Measurements from ENCODE around the gene ARSB.
"Not testable (repeated sequence)": the region's sequence is repeated elsewhere in the genome, so short reads cannot be mapped to it uniquely, and the experiment has no call there.

The ARSB gene

DNA sequence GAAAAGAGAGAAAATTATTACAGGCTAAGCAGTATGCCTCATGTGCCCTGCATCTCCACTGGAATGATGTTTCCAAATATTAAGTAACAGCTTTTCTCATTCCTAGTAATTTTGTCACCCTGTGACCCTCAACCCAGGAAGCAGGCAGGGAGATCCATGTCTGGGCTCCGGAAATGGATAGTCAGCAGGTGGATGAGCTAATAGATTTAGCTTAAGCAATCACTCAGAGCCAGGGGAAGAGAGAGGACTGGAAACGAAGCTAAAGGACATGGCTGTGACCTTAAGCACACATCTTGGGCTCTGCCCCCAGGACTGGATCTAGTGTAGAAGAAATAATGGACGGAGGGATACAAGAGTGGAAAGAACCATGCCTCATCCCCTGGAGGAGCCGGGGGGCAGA is 89.5 kb downstream of the ARSB start:
- no peak for DNase-seq

DNA sequence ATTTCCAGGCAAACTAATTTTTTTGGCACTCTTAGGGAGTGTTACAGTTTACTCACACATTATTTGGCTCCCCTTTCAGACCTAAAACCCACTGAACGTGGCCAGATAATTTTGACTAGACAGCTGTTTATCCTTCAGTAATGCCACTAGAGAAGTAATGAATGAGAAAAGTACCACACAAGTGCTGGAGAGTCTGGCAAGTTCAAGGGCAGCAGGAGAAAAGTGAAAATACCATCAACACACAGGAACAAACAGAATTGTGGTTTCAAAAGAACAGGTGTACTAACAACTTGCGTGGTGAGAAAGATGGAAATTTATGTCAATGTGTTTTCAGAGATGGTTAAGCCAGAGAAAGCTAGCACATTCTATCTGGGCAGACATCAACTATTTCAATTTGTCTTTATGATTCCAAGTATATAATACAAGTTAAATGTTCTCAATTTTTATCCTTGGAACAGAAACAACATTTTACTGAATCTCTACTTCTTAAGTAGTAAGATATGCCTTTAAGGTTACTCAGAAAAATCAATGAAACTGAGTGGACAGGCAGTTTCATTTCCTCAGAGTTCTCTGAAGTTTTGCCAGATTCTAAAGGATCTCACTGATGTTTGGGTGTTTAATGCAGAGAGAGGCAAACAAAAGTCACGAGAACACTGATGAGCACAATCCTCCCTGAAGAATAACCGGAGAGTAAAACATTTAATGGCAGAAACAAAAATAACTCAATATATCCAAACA is 91.0 kb downstream of the ARSB start:
- no peak for DNase-seq

DNA sequence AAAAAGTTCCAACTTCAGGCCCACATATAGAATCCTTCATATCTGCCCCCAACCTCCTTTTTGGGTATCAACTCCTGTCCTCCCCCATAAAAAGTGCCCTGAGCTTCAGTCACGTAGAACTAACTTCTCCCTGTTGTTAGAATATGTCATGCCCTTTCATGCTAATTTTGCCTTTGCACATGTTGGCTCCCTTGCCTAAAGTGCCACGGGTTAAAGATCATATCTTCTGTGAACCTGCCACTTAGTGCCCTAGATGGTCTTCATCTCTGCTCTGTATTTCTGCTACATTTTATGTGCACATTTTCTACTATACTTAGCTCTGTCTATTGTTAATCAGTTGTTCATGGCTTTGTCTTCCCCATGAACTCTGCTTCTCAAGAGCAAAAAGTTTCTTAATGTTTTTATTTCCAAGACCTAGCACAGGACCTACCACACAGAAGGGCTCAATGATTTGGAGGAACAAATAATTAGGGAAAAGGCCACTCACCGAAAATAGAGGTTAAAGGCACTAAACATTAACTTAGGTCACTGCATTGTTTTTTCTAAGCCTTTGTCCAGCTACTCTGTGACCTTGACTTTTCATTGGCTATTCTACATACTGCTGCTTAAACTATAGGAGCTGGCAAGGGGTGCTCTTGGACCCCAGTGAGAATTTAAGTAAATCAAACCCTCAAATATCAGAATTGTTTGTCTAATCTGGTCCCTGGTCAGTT is 94.3 kb downstream of the ARSB start:
- DNase-seq: no peak

DNA sequence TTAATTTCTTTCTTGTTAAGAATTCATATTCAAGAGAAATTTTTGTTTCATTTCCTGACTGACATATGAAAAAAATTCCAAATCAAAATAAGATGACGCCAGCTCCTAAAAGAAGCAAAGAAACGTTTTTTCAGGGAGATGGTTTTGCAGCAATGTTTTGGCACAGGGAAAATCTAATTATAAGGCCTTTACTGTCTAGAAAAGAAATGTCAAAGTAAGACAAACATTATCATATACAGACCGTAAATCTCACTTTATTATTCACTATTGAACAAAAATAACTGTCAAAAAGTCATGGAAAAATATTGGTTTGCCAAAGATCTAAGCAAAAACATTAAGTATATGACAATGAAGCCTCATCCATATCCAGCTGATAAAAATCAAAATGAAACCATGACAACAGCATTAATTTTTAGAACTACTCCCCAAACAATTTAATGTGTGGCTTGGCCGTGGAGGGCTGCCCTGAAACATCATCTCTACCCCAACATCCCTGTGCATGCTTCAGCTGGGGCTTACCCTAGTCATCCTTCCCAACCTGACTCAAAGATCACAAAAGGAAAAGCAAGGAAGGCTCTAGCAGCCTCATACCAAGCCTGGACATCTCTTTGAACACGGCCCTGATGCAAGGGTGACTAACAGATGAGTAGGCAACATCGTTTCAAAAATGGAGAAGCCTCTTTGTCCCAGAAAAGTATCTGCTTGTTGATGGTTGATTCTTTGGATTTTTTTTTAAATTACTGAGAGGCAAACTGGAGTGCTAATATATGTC is 95.6 kb downstream of the ARSB start:
- DNase-seq: no peak

DNA sequence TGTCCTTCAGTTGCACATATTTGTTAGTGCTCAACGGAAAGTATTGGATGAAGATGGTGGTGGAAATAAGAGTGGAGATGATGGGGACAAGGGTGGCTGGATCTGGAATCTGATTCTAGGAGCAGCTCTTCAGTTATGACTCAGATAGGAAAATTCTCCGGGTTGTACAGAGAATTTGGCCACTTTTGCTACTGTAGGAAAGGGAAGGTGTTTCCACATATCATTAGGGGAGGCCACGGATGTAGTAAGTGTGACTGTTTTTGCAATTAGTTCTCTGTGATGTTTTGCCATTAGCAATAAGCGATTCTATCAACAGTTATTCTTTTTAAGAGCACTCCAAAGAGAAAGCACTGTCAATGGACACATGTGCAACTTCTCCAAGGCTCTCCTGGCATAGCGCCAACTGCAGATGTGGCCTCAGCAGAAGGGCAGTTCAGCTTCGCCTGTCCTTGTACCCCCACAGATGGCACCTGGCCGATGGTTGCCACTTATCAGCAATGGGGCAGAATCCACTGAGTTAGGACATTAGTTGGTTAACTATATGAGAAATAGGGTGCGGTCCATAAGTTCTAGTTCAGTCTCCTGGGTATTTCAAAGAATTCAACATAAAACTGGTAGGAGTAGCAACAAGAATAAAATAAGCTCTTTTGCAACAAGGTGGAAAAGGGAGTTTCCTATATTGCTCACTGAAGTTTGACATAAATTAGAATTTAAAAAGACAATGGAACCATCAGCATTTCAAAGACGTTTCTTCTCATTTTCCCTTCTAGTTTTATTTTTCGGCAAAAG is 96.3 kb downstream of the ARSB start:
- DNase-seq: no peak

DNA sequence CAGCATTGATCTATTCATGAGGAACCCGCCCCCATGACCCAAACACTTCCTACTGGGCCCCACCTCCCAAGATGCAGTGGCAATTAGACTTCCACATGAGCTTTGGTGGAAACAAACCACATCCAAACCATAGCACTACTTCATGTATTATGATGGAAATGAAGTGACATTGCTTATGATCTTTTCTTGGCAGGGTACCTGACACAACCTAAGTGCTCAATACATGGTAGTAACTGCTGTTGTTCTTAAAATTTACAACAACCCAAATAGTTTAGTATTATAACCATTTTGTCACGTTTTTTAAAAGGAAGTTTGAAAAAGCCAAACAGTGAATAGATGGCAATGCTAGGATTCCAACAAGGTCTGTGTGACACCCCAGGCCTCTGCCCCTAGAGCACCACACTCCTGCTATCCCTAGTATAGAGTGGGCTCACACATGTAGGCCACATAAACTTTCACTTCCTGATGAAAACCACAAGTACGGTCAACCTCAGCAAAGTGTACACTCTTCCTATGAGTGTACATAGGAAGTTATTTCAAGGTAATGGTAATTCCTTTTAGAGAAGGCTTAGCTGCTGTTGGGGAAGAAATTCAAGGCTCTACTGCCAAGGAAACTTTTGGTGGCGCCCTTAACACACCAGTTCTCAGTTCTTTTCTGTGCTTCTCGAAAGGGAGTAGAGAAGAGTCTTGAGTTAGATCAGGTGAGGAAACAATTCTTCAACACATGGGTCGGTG is 97.6 kb downstream of the ARSB start:
- DNase-seq: no peak

DNA sequence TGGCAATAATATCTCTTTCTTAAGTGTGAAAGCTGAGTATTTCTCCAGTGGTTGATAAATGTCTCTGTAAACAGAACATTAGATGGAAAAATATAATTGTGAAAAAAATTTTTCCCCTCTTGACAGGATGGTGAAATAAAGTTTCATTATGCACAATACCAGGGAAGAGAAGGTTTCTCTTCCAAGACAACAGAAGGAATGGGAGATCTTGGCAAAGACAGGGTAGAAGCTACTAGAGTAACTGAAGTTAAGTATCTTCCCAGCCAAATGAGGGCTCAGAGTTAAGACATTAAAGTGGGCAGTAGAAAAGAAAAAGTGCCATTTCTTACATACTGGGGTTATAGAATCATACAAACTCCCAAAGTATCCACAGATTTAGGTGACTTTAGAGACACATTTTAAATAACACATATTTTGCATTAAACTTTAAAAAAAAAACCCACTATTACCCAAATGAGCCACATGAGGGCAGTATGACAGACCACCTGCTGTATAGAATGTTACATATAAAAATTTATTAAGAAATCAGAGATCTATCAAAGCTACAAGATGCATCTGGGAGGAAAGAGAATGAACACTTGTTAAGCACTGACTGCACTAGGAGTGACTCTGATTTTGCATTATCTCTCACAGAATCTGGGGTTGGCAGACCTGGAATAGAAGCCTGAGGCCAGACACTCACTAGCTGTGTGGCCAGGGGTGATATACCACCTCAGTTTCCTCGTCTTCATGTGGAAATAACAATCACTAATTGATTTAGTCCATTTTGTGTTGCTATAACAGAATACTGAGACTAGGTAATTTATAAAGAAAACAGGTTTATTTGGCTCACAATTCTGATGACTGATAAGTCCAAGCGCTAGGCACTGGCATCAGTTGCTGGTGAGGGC is 98.5 kb downstream of the ARSB start:
- DNase-seq: no peak

DNA sequence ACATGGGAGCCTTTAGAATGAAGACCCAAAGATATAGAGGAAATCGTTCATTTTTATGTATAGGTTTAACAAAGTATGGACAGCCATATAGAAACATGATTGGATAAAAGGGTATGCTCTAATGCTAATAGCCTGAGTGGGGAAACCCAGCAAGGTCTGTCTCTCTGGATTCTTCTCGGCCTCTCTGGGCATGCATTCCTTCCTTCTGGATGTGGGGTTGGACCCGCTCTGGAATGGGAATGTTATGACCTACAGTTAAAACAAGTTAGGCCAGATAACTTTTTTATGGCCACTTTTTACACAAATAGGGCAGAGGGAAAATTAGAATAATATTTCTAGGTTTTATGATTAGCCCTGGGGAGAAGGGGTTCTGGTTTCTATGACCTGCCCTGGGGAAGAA is 103.2 kb downstream of the ARSB start:
- DNase-seq: no peak

DNA sequence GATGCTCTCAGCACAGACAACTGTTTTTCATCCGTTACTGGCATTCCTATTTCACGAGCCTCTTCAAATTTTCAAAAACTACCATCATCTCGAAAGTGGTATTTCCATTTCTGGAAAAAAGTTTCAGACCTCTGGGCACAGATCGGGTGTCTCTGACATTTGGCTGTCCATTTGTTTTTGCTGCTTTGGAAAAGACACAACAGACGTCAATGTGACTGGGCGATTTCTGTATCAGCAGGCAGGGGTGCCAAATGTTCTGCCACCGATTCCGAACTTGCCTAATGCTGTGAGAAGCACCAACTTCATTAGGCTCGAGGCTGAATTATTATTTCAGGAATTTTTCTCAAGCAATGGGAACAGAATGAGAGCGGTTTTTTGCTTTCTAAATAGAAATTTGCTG is 105.6 kb downstream of the ARSB start:
- no peak for DNase-seq

DNA sequence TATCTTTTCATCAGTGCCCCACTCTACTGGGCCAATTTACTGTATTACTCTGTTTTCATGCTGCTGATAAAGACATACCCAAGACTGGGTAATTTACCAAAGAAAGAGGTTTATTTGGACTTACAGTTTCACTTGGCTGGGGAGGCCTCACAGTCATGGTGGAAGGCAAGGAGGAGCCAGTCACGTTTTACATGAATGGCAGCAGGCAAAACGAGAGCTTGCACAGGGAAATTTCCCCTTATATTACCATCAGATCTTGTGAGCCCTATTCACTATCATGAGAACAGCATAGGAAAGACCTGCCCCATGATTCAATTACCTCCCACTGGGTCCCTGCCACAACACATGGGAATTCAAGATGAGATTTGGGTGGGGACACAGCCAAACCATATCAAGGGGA is 119.0 kb downstream of the ARSB start:
- DNase-seq: not testable (repeated sequence)

DNA sequence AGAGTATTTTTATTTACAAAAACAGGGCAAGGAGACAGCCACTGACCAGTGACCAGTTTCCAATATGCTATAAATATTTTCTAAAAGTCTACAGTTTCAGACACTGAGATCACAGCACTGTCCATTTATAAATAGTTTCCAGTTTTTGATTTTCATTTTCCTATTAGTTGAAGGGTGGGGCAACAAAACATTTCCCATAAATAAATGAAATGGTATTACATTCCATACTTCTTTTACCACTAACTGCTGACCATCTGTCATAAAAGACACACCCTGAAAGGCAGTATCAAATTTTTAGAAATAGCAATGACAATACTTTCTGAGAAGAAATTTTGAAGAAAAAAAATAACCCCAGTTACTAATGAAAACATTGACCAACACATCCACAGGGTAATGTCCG is 126.7 kb downstream of the ARSB start:
- DNase-seq: no peak

DNA sequence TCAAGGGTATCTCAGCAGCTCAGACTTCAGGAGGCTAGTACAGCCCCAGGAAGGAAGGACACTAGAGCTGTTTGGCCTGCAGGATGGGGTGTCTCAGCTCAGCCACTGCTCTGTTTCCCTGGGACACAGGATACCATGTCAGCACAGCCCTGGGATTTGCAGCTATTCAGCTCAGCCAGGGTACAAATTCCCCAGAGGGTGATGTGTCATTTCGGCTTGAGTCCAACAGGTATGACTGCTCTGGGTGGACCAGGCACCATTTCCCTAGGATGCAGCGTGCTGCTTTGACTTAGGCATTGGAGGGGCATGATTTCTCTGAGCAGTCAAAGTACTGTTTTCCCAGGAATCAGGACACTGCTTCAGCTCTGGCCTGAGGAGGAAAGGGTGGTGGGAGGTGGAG is 130.1 kb downstream of the ARSB start:
- no peak for DNase-seq

DNA sequence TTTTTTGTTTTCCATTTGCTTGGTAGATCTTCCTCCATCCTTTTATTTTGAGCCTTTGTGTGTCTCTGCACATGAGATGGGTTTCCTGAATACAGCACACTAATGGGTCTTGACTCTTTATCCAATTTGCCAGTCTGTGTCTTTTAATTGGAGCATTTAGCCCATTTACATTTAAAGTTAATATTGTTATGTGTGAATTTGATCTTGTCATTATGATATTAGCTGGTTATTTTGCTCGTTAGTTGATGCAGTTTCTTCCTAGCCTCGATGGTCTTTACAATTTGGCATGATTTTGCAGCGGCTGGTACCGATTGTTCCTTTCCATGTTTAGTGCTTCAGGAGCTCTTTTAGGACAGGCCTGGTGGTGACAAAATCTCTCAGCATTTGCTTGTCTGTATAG is 133.2 kb downstream of the ARSB start:
- DNase-seq: not testable (repeated sequence)

DNA sequence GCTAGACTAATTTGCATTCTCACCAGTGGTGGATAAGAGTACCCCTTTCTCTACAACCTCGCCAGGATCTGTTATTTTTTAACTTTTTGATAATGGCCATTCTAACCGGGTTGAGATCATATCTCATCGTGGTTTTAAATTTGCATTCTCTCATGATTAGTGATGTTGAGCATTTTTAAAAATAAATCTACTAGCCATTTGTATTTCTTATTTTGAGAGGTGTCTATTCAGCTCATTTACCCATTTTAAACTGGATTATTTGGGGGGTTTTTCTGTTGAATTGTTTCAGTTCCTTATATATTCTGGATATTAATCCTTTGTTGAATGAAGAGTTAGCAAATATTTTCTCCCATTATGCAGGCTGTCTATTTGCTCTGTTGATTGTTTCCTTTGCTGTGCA is 139.6 kb downstream of the ARSB start:
- DNase-seq: no peak

DNA sequence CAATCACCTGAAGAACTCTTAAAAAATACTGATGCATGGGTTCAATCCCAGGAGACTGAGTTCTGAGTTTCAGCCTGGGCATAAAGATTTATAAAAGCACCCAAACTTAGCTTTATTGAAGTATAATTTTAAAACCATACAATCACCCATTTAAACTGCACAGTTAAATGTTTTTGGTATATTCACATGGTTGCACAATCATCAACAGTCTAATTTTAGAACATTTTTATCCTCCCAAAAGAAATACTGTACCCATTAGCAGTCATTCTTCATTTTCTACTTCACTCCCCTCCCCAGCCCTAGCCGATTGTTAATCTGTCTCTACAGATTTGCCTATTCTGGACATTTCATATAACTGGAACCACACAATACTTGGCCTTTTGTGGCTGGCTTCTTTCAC is 141.7 kb downstream of the ARSB start:
- DNase-seq: no peak

DNA sequence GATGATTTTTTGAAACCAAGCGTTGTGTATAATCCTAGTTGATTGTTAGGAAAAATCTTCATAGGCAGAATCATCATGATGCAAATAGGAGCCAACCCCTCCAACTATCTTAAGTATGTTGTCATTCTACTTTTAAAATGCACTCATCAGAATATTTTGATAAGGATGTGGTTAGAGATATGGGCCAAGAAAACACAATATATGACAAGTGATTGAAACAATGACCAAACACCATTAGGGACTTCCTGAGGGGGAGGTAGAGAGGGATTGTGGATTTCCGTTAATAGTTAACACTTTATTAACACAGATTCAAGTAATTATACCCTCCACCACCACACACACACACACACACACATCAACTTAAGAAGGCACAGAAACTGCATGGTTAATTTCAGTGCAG is 143.3 kb downstream of the ARSB start:
- no peak for DNase-seq

DNA sequence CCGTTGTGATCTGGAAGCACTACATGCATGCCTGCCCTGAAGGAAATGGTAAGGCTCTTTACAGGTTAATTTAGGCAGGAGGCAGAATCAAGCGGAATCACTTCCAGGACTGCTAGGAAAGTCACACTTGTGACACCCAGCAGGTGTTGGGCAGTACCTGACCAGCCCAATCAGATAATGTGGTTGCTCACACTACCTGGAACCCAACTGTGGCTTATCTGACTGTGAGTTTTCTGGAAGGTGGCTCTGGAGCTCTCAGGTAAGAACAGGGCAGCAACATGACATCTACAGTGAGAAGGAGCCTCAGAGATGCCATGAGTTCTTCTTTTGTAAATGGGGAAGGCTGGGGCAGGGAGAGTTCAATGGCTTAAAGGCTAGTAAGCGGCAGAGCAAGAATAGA is 146.4 kb downstream of the ARSB start:
- no peak for DNase-seq

DNA sequence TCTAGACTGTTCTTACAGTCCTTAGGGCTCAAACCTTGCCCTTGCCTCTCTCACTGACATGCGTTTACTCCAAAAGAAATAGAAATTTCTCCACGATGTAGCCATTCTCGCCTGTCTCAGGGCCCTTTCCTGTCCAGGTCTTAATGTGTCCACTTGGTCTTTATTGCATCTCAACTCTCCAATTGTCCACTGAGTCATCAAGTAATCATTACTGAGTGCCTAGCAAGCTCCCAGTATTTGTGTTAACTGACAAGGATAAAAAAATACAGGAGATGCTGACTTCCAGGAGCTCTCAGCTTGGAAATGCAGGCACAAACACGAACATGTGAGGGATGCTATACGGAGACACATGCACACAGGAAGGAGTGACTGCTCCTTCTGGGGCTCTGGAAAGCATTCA is 147.3 kb downstream of the ARSB start:
- no peak for DNase-seq

DNA sequence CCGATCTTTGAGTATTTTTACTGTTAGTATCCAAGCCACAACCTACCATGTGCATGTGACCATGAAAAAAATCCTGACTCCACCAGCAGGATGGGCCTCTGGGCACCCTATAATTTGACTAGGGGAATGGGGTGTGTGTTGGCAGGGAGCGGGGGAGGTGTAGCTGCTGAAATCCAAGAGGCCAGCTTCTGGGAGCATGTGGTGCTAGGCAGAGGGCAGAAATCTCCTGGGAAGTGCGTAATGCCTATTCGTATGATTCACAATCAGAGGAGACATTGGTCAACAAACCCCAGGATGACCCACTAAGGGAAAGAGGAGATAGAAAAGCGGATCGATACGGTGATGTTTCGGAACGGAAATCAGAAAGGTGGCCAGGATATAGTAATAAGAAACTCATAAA is 149.9 kb downstream of the ARSB start:
- no peak for DNase-seq

DNA sequence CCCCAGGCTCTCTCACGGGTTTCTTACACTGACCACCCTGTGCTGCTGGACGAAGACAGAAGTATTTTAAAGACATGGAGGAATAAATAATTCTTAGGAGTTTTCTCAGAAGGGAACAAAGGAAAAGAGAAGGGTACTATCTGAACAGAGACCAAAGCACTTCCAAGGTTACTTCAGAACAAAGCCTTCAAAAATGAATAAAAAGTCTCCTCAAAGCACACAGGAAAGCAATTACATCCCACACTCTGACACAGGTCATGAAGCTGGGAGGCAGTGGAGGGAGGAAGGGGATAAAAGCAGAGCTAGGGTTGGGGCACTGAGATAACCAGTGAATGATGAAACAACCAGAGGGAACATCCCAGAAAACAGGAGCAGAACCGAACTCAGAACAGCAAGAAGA is 151.8 kb downstream of the ARSB start:
- no peak for DNase-seq

DNA sequence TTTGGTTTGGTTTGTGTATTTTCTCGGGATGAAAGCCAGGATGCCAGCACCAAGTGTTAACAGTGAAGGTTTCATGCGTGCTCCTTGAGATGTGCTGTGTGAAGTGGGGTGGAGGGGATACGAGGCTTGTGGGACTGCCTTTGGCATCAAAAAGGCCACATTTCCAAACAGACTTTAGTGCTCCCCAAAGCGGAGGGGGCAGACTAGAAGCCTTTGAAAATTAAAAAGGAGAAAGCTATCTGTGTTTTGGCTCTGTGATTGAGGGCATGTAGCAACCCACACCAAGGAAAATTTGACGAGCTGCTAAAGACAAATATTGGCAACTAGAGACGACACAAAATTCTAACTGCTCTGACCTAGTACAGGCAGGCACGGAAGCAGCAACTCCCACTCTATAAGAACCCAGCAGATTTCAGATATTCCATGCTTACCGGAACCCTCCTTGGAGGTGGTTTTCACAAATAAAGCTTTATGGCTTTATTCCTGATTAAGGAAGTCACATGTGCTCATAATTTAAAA is 154.5 kb downstream of the ARSB start:
- no peak for DNase-seq
